Calu3 (cell line): ENCODE results near the gene IFIT1B. TPM values are rescaled to one million over a fixed set of nuclear protein-coding genes. Genes with fewer than 3 reads are reported as not detected.

Experiments used
- BruUV-seq: library from RNA; stranded (reverse); fragments of 400-500 nt; replicated peaks from 2 replicates; lab custom pipeline; 2021; lab: Mats Ljungman, UMichigan
- CTCF ChIA-PET: fragments of 300-600 bp; sonication (Branson Sonifier 250); formaldehyde crosslinking; loops from one replicate; lab custom pipeline; 2022; ENCODE audit warnings: antibody characterized with exemption; lab: Charles Lee
- DNase-seq: peaks from one replicate; pipeline ENCODE4 v3.0.0; 2022
- H3K27ac Mint-ChIP-seq: one replicate; pipeline ENCODE4 v1.8.0; 2022; ENCODE audit warnings: mixed read lengths; ENCODE audit not compliant: unreplicated experiment
- H3K27me3 Mint-ChIP-seq: one replicate; pipeline ENCODE4 v1.8.0; 2022; ENCODE audit warnings: mixed read lengths; ENCODE audit not compliant: unreplicated experiment
- H3K36me3 Mint-ChIP-seq: one replicate; pipeline ENCODE4 v1.8.0; 2022; ENCODE audit warnings: mild to moderate bottlenecking, moderate library complexity, mixed read lengths; ENCODE audit not compliant: insufficient read depth, unreplicated experiment
- H3K4me1 Mint-ChIP-seq: one replicate; pipeline ENCODE4 v1.8.0; 2022; ENCODE audit warnings: mild to moderate bottlenecking, low read depth, mixed read lengths; ENCODE audit not compliant: unreplicated experiment
- H3K4me3 Mint-ChIP-seq: one replicate; pipeline ENCODE4 v1.8.0; 2022; ENCODE audit warnings: mild to moderate bottlenecking, low read depth, moderate library complexity, mixed read lengths; ENCODE audit not compliant: unreplicated experiment
- H3K9me3 Mint-ChIP-seq: one replicate; pipeline ENCODE4 v1.8.0; 2022; ENCODE audit warnings: low read depth, mixed read lengths; ENCODE audit not compliant: unreplicated experiment
- CTCF ChIP-seq: fragments of 200-600 bp; IDR thresholded peaks from one replicate; pipeline ENCODE4 v1.8.0; 2022; ENCODE audit warnings: antibody characterized with exemption; ENCODE audit not compliant: unreplicated experiment
- intact Hi-C: fragments of 100-400 bp; cut with micrococcal nuclease; formaldehyde crosslinking; loops from one replicate; pipeline ENCODE4 v1.10.0; 2022; ENCODE audit not compliant: unreplicated experiment
- total RNA-seq: library from RNA; stranded (reverse); gene quantifications from 2 replicates; pipeline ENCODE4 v1.2.3, GENCODE V29; 2022

The IFIT1B gene
- total RNA-seq, 1 experiment from 2014 or later = not detected

- CTCF ChIA-PET = interaction anchor here (0.7 to 1.2 kb wide), 2 partner anchors 20 to 315 kb away, joined by 3 read pairs; no protein-coding TSS in a partner anchor
- no peaks in the 10 kb centered on the region for H3K9me3 Mint-ChIP-seq
- BruUV-seq = no TSS peak
- no peak for TF ChIP-seq CTCF
- H3K4me1 Mint-ChIP-seq = peaks cover 16% of the 10 kb centered on the region
- H3K4me3 Mint-ChIP-seq = no peak overlapping the region
- H3K27ac Mint-ChIP-seq = no peak overlapping the region
- no peaks in the 10 kb centered on the region for H3K36me3 Mint-ChIP-seq
- intact Hi-C loops = no loop called here
- peak; percentile 6 for DNase-seq
- H3K27me3 Mint-ChIP-seq = no peaks in the 10 kb centered on the region
These were observed 54.1 kb downstream of the IFIT1B start for GRCh38 chr10:89431977-89432376.

Other genes with a start within 250 kb of the IFIT1B start
- gene CH25H, start 170.7 kb upstream of the IFIT1B start, total RNA-seq = 0.73 TPM in 1 of 2 replicates, not detected in the other
- 66.7 and 127 TPM in 2 replicates for gene LIPA, start 126.3 kb upstream of the IFIT1B start, total RNA-seq
- 40.8 and 139 TPM in 2 replicates for gene IFIT2, start 76.0 kb upstream of the IFIT1B start, total RNA-seq
- gene IFIT3, start 50.1 kb upstream of the IFIT1B start, total RNA-seq = 45.2 and 153 TPM in 2 replicates
- gene IFIT1, start 14.6 kb downstream of the IFIT1B start, total RNA-seq = 52.3 and 201 TPM in 2 replicates
- gene IFIT5, start 36.5 kb downstream of the IFIT1B start, total RNA-seq = 13.8 and 23.5 TPM in 2 replicates
- 1.0 and 1.2 TPM in 2 replicates for gene SLC16A12, start 157.5 kb downstream of the IFIT1B start, total RNA-seq